GM21619 (cell line): ENCODE measurements around the gene WDR43.

Experiments
- ATAC-seq: cut with Tn5 transposase; IDR thresholded peaks from one replicate; pipeline ENCODE4 v1.9.1; 2021; ENCODE audit not compliant: unreplicated experiment

Gene WDR43

GRCh38 chr2:28894470-28895188 is at the start of gene WDR43:
WDR43 (plus strand) TSS chr2:28894667; CDS start chr2:28894699, 32 bp downstream.
- peak; percentile 84 for ATAC-seq

GRCh38 chr2:28855193-28855592 is 39.3 kb upstream of the WDR43 start:
- no peak for ATAC-seq

- no peak for ATAC-seq
These were observed 38.5 kb upstream of the WDR43 start for GRCh38 chr2:28855977-28856376.

- ATAC-seq, result no peak
These were observed 25.9 kb upstream of the WDR43 start for GRCh38 chr2:28868611-28869010.

GRCh38 chr2:28869494-28870145 is 24.8 kb upstream of the WDR43 start:
- ATAC-seq, result peak; percentile 30

GRCh38 chr2:28870146-28870891 is 24.1 kb upstream of the WDR43 start, which contains the start of gene TRMT61B:
TRMT61B (minus strand) TSS chr2:28870309; CDS start chr2:28870277, 32 bp downstream.
- peak; percentile 93 for ATAC-seq

GRCh38 chr2:28871620-28872019 is 22.8 kb upstream of the WDR43 start:
- ATAC-seq, result no peak

- ATAC-seq, result no peak
These were observed 14.3 kb upstream of the WDR43 start for GRCh38 chr2:28880193-28880592.

- ATAC-seq, result no peak
These were observed 979 bp upstream of the WDR43 start for GRCh38 chr2:28893488-28893887.

- peak; percentile 19 for ATAC-seq
These were observed 874 bp downstream of the WDR43 start for GRCh38 chr2:28895189-28895893.

- ATAC-seq, result no peak
These were observed 2.4 kb downstream of the WDR43 start for GRCh38 chr2:28896906-28897305.

GRCh38 chr2:28898048-28898447 is 3.6 kb downstream of the WDR43 start:
- no peak for ATAC-seq

- no peak for ATAC-seq
These were observed 6.7 kb downstream of the WDR43 start for GRCh38 chr2:28901202-28901601.

GRCh38 chr2:28901841-28902240 is 7.4 kb downstream of the WDR43 start:
- ATAC-seq, result no peak

- ATAC-seq, result no peak
These were observed 8.1 kb downstream of the WDR43 start for GRCh38 chr2:28902584-28902983.

- no peak for ATAC-seq
These were observed 9.8 kb downstream of the WDR43 start for GRCh38 chr2:28904295-28904694.

- ATAC-seq, result no peak
These were observed 10.5 kb downstream of the WDR43 start for GRCh38 chr2:28904802-28905457.

GRCh38 chr2:28905533-28905932 is 11.1 kb downstream of the WDR43 start:
- no peak for ATAC-seq

- ATAC-seq, result no peak
These were observed 11.9 kb downstream of the WDR43 start for GRCh38 chr2:28906376-28906775.

GRCh38 chr2:28906821-28907220 is 12.4 kb downstream of the WDR43 start:
- ATAC-seq, result no peak

GRCh38 chr2:28908172-28908571 is 13.7 kb downstream of the WDR43 start:
- no peak for ATAC-seq
